HG02763 (cell line): ENCODE data around the gene UGT1A10.
"Not testable (repeated sequence)": the region's sequence is repeated elsewhere in the genome, so short reads cannot be mapped to it uniquely, and the experiment has no call there.

Experiments used
- ATAC-seq: cut with Tn5 transposase; IDR thresholded peaks from one replicate; pipeline ENCODE4 v1.9.1; 2021; ENCODE audit warnings: mild to moderate bottlenecking, moderate library complexity; ENCODE audit not compliant: unreplicated experiment

Gene UGT1A10

DNA sequence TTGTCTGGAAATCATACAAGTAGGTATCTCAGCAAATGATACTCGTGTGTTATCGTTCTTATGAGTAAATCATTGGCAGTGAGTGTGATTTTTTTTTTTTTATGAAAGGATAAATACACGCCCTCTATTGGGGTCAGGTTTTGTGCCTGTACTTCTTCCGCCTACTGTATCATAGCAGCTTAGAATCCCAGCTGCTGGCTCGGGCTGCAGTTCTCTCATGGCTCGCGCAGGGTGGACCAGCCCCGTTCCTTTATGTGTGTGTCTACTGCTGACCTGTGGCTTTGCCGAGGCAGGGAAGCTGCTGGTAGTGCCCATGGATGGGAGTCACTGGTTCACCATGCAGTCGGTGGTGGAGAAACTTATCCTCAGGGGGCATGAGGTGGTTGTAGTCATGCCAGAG, at the start of gene UGT1A10:
UGT1A10 (plus strand) TSS at position 143 of the 400 bp plus-strand sequence; CDS start at position 218, 75 bp downstream.
- ATAC-seq = not testable (repeated sequence)

DNA sequence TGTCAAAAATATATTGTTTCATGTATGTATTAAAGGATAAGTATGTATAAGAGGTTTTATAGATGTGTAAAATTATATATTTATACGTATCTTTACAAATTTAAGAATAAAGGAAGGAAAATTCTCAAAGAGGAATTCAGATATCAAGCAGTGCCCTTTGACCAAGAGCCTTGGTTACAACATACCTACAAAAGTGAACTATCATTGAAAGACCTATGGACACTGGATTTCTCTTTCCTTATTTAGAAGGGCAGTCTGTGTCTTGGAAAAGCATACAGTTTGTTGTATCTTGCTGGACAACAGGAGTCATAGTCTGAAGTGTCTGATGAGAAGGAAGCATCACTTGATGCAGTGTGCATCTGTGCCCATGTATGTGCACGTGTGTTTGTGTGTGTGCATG, 47.8 kb upstream of the UGT1A10 start:
- ATAC-seq = no peak

GRCh38 chr2:233592706-233593105, 43.5 kb upstream of the UGT1A10 start:
- not testable (repeated sequence) for ATAC-seq

DNA sequence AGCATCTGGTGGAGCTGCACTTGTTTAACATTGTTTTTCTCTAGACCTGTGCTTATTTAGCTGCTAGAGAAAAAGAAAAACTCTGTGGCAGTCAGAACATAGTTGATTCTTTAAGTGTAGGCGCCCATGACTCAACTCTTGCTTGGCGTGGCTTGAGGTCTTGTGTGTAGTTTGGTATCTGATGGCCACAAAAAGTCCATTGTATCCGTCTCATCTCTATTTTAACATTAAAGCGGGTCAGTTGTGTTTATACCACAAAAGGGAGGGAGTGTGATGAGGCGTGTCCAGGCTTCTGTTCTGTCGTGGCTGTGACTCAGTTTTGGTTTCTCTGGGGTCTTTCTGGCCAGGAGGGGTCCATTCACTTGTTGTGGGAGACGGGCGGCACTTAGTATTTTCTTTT, 43.0 kb upstream of the UGT1A10 start:
- ATAC-seq = no peak

- no peak for ATAC-seq
Measured at GRCh38 chr2:233597522-233597921, 38.7 kb upstream of the UGT1A10 start.

DNA sequence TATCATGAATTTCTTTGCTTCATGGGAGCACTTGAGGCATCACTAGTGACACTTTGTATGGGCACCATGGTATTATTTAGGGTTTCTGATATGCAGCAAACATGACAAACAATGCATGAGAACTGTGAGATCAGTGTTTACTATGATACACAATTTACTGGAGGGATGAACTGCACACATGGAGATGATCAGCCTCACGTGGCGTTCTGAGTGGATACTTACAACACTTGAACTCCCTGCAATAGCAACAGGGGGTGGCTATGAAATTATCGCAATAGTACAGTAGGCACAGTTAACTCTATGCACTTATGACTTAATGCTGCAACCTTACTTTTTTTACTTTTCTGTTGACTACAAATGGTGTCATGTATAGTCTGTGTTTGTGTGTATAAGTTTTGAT, 37.3 kb upstream of the UGT1A10 start:
- no peak for ATAC-seq

DNA sequence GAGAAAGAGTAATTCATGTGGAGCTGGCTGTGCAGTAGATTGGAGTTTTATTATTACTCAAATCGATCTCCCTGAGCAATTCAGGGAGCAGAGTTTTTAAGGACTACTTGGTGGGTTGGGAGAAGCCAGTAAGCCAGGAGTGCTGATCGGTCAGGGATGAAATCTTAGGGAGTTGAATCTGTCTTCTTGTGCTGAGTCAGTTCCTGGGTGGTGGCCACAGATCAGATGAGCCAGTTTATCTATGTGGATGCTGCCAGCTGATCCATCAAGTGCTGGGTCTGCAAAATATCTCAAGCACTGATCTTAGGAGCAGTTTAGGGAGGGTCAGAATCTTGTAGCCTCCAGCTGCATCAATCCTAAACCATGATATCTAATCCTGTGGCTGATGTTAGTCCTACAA, 35.9 kb upstream of the UGT1A10 start:
- no peak for ATAC-seq

DNA sequence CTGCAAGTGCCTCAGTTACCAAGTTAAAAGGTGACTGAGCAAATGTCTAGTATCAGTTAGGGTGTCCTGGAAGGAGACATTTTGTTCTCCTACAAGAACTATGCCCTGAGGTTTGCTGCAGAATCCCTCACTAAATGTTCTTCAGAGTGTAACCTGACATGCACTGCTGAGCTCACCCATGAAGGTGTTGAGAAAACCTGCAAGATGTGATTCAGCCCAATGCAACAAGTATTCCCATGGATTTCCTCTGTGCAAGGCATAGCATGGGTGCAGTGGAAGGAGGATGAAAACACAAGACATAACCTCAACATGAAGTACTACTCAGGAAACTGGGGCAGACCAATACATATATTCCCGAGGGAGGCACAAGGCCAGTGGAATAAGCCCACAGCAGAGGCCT, 34.2 kb upstream of the UGT1A10 start:
- ATAC-seq = no peak

GRCh38 chr2:233603520-233603919, 32.7 kb upstream of the UGT1A10 start:
- ATAC-seq = no peak

DNA sequence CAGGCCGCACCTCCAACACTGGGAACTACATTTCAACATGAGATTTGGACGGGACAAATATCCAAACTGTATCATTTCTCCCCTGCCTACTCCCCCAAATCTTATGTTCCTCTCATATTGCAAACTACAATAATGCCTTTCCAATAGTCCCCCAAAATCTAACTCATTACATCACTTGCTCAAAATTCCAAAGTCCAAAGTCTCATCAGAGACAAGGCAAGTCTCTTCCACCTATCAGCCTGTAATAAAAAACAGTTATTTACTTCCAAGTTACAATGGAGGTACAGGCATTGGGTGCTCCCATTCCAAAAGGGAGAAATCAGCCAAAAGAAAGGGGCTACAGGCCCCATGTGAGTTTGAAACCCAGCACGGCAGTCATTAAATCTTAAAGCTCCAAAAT, 31.4 kb upstream of the UGT1A10 start:
- no peak for ATAC-seq

- no peak for ATAC-seq
Measured at GRCh38 chr2:233605680-233606079, 30.6 kb upstream of the UGT1A10 start.

GRCh38 chr2:233611284-233611683, 25.0 kb upstream of the UGT1A10 start:
- no peak for ATAC-seq

DNA sequence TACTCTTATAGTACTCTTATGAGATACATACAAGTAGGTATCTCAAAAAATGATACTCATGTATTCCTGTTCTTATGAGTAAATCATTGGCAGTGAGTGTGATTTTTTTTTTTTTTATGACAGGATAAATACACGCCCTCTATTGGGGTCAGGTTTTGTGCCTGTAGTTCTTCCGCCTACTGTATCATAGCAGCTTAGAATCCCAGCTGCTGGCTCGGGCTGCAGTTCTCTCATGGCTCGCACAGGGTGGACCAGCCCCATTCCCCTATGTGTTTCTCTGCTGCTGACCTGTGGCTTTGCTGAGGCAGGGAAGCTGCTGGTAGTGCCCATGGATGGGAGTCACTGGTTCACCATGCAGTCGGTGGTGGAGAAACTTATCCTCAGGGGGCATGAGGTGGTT, 18.8 kb upstream of the UGT1A10 start, which contains the start of gene UGT1A8:
UGT1A8 (plus strand) TSS at position 158 of the 400 bp plus-strand sequence; CDS start at position 233, 75 bp downstream.
- ATAC-seq = not testable (repeated sequence)

- no peak for ATAC-seq
Measured at GRCh38 chr2:233620204-233620603, 16.0 kb upstream of the UGT1A10 start.

DNA sequence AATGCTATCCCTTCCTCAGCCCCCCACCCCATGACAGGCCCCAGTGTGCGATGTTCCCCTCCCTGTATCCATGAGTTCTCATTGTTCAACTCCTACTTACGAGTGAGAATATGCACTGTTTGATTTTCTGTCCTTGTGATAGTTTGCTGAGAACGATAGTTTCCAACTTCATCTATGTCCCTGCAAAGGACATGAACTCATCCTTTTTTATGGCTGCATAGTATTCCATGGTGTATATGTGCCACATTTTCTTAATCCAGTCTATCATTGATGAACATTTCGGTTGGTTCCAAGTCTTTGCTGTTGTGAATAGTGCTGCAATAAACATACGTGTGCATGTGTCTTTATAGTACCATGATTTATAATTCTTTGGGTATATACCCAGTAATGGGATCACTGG, 14.4 kb upstream of the UGT1A10 start:
- not testable (repeated sequence) for ATAC-seq

DNA sequence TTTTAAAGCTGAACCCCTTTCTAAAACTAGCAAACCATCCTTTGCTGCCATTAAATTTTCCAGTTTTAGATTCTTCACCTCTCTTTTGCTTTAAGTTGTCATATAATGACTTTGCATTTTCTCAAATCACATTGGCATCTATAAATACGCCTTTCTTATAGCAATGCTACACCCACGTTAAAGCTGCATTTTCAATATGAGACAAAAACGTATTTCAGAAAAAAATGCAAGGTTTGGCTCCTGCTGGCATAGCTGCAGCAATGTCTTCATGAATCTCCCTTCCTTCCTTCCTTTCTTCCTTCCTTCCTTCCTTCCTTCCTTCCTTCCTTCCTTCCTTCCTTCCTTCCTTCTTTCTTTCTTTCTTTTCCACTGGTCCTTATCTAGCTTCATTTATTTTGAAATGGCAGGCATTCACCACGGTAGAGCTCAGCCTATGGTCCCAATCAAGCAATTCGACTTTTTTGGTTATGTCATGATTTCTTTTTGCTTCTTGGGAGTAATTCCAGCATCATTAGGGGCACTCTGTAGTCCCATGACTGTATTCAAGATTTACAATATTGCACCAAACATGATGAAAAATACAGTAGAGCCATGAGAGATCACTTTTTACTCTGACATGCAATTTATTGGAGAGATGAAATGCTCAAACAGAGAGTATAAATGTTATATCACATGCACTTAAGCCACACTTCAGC, 8.8 kb upstream of the UGT1A10 start:
- ATAC-seq = no peak

DNA sequence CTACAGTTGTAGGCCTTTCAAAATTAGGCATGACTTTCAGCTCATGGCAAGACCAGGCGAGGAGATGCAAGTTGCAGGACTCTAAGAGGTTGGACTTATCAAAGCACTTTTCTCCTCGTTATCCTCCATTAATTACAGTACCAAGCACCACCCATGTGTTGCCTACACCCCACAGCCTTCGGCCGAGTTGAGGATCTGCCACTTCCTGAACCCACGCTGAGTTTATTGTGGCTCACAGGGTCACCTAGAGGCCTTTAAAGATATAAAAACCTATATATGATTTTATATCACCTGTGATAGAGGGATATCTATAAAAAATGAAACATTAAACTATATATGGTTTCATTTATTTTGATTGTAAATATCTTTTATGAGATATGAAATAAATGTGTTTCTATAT, 2.6 kb downstream of the UGT1A10 start:
- ATAC-seq = no peak

- no peak for ATAC-seq
Measured at GRCh38 chr2:233639860-233640259, 3.6 kb downstream of the UGT1A10 start.

DNA sequence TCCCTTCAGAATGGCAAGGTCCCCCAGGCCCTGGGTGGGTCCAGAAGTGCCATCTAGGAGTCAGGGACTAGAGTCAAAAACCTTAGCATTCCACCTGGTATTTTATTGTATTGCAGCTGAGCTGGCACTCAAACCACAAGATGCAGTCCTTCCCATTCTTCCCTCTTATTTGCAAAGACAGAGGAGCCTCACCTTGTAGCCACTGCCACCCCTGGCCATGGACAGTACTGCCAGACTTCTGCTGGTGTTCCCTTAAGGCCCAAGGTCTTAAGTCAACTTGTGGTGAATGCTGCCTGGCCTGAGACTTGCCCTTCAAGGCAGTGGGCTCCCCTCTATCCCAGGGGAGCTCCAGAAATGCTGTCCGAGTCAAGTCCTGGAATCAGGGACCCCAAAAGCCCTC, 6.9 kb downstream of the UGT1A10 start:
- ATAC-seq = no peak

DNA sequence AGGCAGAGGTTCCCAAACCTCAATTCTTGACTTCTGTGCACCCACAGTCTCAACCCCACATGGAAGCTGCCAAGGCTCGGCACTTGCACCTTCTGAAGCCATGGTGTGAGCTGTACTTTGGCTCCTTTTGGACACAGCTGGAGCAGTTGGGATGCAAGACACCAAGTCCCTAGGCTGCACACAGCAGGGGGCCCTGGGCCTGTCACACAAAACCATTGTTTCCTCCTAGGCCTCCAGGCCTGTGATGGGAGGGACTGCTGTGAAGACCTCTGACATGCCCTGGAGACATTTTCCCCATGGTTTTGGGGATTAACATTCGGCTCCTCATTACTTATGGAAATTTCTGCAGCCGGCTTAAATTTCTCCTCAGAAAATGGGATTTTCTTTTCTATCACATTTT, 9.8 kb downstream of the UGT1A10 start:
- ATAC-seq = not testable (repeated sequence)

DNA sequence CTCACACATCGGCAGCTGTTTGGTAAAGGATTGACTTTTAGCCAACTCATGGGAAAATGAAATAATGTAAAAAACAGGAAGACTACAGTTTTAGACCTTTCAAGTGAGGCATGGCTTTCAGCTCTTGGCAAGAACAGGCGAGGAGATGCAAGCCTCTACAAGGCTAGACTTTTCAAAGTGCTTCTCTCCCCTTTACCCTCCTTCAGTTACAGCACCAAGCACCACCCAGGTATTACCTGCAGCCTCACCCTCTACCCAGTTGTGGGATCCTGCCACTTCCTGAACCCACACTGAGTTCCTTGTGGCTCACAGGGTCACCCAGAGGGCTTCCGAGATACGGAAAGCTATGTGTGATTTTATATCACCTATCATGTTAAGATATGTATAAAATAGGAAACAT, 14.7 kb downstream of the UGT1A10 start:
- no peak for ATAC-seq

DNA sequence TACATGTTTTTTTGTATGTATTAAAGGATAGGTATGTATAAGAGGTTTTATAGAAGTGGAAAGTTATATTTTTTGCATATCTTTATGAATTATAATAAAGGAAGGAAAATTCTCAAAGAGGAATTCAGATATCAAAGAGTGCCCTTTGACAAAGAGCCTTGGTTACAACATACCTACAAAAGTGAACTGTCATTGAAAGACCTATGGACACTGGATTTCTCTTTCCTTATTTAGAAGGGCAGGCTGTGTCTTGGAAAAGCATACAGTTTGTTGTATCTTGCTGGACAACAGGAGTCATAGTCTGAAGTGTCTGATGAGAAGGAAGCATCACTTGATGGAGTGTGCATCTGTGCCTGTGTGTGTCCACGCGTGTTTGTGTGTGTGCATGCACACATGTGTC, 15.2 kb downstream of the UGT1A10 start:
- no peak for ATAC-seq

DNA sequence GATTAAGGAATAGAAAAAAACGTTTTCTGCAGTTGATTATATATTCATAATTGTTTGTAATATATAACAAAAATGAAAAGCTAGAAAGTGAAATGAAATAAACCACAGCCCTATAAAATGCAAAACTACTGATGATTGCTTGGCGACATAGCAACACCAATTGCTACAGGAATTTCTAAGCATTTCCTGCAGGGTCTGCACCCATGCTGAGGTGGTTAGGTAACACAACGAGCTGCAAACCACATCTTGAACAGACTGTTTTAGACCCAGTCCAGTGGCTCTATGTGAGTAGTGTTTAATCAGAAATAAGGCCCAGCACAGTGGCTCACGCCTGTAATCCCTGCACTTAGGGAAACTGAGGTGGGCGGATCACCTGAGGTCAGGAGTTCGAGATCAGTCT, 18.3 kb downstream of the UGT1A10 start:
- no peak for ATAC-seq
